AG04450 (cell line): Measurements from ENCODE around the gene CEP350. TPM values are rescaled to one million over a fixed set of nuclear protein-coding genes. Genes with fewer than 3 reads are reported as not detected.
"Not testable (repeated sequence)": the region's sequence is repeated elsewhere in the genome, so short reads cannot be mapped to it uniquely, and the experiment has no call there.

Source experiments
- CTCF ChIA-PET: fragments of 300-600, 350-600 bp; formaldehyde crosslinking; extraction: SDS; loops from one replicate; lab custom pipeline; 2022; ENCODE audit warnings: antibody characterized with exemption, inconsistent platforms; lab: Charles Lee
- POLR2A ChIA-PET: fragments of 350-600 bp; formaldehyde crosslinking; extraction: SDS; loops from one replicate; lab custom pipeline; 2021; ENCODE audit warnings: antibody characterized with exemption, inconsistent platforms; lab: Yijun Ruan, JAX
- DNase-seq: peaks from one replicate; pipeline ENCODE4 v3.0.0-alpha.2; 2011; ENCODE audit warnings: low read depth, low spot score
- H3K27ac ChIP-seq: one replicate; pipeline ENCODE4 v1.5.1; 2012; ENCODE audit warnings: low read depth, low read length, control low read depth
- H3K27me3 ChIP-seq: one replicate; pipeline ENCODE4 v1.6.0; 2012; ENCODE audit warnings: low read length; ENCODE audit not compliant: control insufficient read depth, insufficient read depth
- H3K4me3 ChIP-seq: 2 replicates; pipeline ENCODE4 v1.5.1; 2011; ENCODE audit warnings: mild to moderate bottlenecking, low read depth, low read length, control low read depth
- H3K9me3 ChIP-seq: 2 replicates; pipeline ENCODE4 v1.5.1; 2012; ENCODE audit warnings: low read length; ENCODE audit not compliant: control insufficient read depth, insufficient read depth
- polyA plus RNA-seq: library from polyadenylated mRNA; depleted of rRNA; stranded (reverse); fragments of >200 nt; gene quantifications from 2 replicates; pipeline ENCODE4 v1.2.3, GENCODE V29; 2011
- TF ChIP-seq, protein P1 (sequence below): IDR thresholded peaks from 2 replicates; pipeline ENCODE4 v1.5.1; 2011; ENCODE audit warnings: low read depth, low read length, control low read depth, inconsistent platforms

Gene CEP350
- polyA plus RNA-seq, 1 experiment, result 18.2 TPM

GRCh38 chr1:180119837-180120236 is 165.2 kb downstream of the CEP350 start:
- no peak overlapping the region for H3K27ac ChIP-seq
- ChIA-PET POLR2A (interaction anchor here (0.9 kb wide), 1 partner anchor 35 kb away, joined by 4 read pairs; the partner anchor contains the start of gene QSOX1), CTCF (interaction anchor here (1.3 kb wide), 1 partner anchor 12 kb away, joined by 3 read pairs; no protein-coding TSS in a partner anchor)
- no peaks in the 10 kb centered on the region for H3K27me3 ChIP-seq
- TF ChIP-seq, protein P1, sequence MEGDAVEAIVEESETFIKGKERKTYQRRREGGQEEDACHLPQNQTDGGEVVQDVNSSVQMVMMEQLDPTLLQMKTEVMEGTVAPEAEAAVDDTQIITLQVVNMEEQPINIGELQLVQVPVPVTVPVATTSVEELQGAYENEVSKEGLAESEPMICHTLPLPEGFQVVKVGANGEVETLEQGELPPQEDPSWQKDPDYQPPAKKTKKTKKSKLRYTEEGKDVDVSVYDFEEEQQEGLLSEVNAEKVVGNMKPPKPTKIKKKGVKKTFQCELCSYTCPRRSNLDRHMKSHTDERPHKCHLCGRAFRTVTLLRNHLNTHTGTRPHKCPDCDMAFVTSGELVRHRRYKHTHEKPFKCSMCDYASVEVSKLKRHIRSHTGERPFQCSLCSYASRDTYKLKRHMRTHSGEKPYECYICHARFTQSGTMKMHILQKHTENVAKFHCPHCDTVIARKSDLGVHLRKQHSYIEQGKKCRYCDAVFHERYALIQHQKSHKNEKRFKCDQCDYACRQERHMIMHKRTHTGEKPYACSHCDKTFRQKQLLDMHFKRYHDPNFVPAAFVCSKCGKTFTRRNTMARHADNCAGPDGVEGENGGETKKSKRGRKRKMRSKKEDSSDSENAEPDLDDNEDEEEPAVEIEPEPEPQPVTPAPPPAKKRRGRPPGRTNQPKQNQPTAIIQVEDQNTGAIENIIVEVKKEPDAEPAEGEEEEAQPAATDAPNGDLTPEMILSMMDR, result no peak
- H3K9me3 ChIP-seq, result no peaks in the 10 kb centered on the region; the same call in 1 of the 2 replicates
- DNase-seq, result no peak
- no peak overlapping the region for H3K4me3 ChIP-seq

- Histone ChIP-seq H3K4me3 (no peak overlapping the region), H3K9me3 (no peaks in the 10 kb centered on the region; the same call in 1 of the 2 replicates), H3K27ac (no peak overlapping the region), H3K27me3 (no peaks in the 10 kb centered on the region)
- ChIA-PET POLR2A (interaction anchor here (0.7 kb wide), 1 partner anchor 32 kb away, joined by 4 read pairs; the partner anchor contains the start of gene QSOX1), CTCF (interaction anchor here (1.3 kb wide), 1 partner anchor 31 kb away, joined by 3 read pairs; the partner anchor contains the start of gene QSOX1)
- TF ChIP-seq, protein P1, result no peak
- DNase-seq, result no peak
Observed at GRCh38 chr1:180123463-180123936, 168.9 kb downstream of the CEP350 start.

DNA sequence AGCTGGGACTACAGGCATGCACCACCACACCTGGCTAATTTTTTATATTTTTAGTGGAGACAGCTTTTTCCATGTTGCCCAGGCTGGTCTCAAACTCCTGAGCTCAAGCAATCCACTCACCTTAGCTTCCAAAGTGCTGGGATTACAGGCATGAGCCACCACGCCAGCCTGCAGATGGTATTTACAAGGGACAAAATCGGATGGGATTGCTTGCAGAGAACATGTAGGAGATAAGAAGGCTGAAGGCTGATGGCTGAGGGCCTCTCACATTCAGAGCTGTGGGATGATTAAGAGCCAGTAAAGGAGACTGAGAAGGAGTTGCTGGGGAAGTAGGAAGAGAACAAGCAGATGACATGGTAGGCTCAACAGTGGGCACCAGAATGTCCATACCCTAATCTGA is 176.0 kb downstream of the CEP350 start:
- ChIA-PET POLR2A (interaction anchor here (0.6 to 2.1 kb wide), 2 partner anchors 17 to 32 kb away, joined by 3 to 9 read pairs; no protein-coding TSS in a partner anchor), CTCF (no interaction called here)
- Histone ChIP-seq H3K4me3 (no peak overlapping the region), H3K27me3 (no peaks in the 10 kb centered on the region), H3K9me3 (peaks cover 3% of the 10 kb centered on the region), H3K27ac (peak overlapping the region; percentile 85)
- TF ChIP-seq, protein P1, result no peak
- DNase-seq, result no peak

DNA sequence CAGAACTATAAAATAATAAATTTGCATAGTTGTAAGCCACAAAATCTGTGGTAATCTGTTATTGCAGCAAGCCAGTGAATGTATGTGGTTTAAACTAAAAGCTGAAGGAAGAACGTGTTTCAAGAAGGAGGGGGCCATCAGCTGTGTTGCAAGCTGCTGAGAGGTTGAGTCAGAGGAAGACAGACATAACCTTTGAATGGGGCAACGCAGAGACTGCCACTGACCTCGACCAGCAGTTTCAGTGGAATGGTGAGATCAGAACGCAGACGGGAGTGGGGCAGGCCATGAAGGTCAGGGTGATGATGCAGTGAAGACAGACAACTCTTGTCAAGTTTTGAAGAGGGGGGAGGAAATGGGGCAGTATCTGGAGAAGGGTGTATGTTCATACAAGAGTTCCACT is 176.9 kb downstream of the CEP350 start:
- ChIA-PET POLR2A (interaction anchor here (1.1 to 2.1 kb wide), 5 partner anchors 18 to 48 kb away, joined by 3 to 22 read pairs (median 9); partner anchors contain the start of gene QSOX1), CTCF (interaction anchor here (0.9 to 1.0 kb wide), 2 partner anchors 11 to 347 kb away, joined by 3 read pairs; no protein-coding TSS in a partner anchor)
- H3K27me3 ChIP-seq, result no peaks in the 10 kb centered on the region
- TF ChIP-seq, protein P1, result no peak
- no peak overlapping the region for H3K4me3 ChIP-seq
- H3K27ac ChIP-seq, result peak overlapping the region; percentile 85
- H3K9me3 ChIP-seq, result peaks cover 3% of the 10 kb centered on the region
- peak; percentile 93 for DNase-seq

DNA sequence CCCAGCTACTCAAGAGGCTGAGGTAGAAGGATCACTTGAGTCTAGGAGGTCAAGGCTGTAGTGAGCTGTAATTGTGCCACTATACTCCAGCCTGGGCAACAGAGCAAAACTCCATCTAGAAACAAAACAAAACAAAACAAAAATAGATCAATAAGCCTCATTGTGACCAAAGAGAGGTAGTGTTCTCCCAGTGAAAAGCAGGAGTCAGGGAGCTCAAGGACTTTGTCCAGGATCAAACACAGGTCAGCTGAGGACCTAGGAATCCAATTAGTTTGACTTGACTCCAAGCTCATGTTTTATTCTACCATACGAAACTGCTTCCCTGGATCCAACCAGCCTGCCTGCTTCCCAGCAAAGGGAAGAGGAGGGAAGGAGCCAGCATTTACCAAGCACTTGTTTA is 178.6 kb downstream of the CEP350 start:
- no peak for DNase-seq
- Histone ChIP-seq H3K27ac (no peak overlapping the region), H3K4me3 (no peak overlapping the region), H3K9me3 (peaks cover 3% of the 10 kb centered on the region), H3K27me3 (no peaks in the 10 kb centered on the region)
- ChIA-PET POLR2A (interaction anchor here (0.9 kb wide), 1 partner anchor 21 kb away, joined by 4 read pairs; no protein-coding TSS in a partner anchor), CTCF (no interaction called here)
- TF ChIP-seq, protein P1, result no peak

DNA sequence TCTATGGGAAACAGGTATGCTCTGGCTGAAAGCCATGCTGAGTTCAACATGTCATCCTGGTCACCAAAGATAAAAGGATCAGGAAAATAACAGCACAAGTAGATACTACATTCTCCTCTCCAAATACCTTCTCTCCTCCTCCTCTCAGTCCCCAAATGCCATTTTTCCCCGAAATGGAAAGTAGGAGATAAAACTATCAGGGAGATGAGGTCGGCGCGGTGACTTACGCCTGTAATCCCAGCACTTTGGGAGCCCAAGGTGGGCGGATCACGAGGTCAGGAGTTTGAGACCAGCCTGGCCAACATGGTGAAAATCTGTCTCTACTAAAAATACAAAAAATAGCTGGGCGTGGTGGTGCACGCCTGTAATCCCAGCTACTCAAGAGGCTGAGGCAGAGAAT is 179.1 kb downstream of the CEP350 start:
- H3K4me3 ChIP-seq, H3K9me3 ChIP-seq, H3K27me3 ChIP-seq, DNase-seq, H3K27ac ChIP-seq, CTCF ChIA-PET: not testable (repeated sequence)
- POLR2A ChIA-PET, result interaction anchor here (0.9 kb wide), 1 partner anchor 20 kb away, joined by 4 read pairs; no protein-coding TSS in a partner anchor
